H1 (cell line): ENCODE measurements around the gene ADGRV1.

ENCODE experiments used
- CTCF ChIP-seq, 3 experiments: IDR thresholded peaks; 1 replicate in 2 of 3; 2 replicates in 1 of 3; pipeline versions ENCODE4 v1.5.1 to v1.6.1; 2011; ENCODE audit warnings: low read length in 3 of 3, mild to moderate bottlenecking in 3 of 3, inconsistent platforms in 2 of 3, low read depth in 1 of 3, moderate library complexity in 1 of 3; ENCODE audit not compliant: insufficient read depth in 1 of 3; ENCODE audit errors: control extremely low read depth in 1 of 3
- EP300 ChIP-seq, 2 experiments: IDR thresholded peaks; 1 replicate in 1 of 2; 2 replicates in 1 of 2; pipeline ENCODE4 v1.6.1; 2011 to 2012; ENCODE audit warnings: low read depth in 2 of 2, low read length in 2 of 2, mild to moderate bottlenecking in 2 of 2, borderline replicate concordance in 1 of 2, inconsistent platforms in 1 of 2, moderate library complexity in 1 of 2
- MAFK ChIP-seq: IDR thresholded peaks from 2 replicates; pipeline ENCODE4 v1.6.1; 2012; ENCODE audit warnings: low read depth, mild to moderate bottlenecking, improper control_type of control experiment, low read length
- NRF1 ChIP-seq: IDR thresholded peaks from 2 replicates; pipeline ENCODE4 v1.6.1; 2011; ENCODE audit warnings: mild to moderate bottlenecking, low read depth, low read length, improper control_type of control experiment
- RBBP5 ChIP-seq: IDR thresholded peaks from 2 replicates; pipeline ENCODE4 v1.7.1; 2012; ENCODE audit warnings: low read depth, mild to moderate bottlenecking, inconsistent platforms, low read length, moderate library complexity, borderline replicate concordance
- YY1 ChIP-seq: IDR thresholded peaks from 2 replicates; pipeline ENCODE4 v1.6.1; 2011; ENCODE audit warnings: low read depth, mild to moderate bottlenecking, low read length

- TF ChIP-seq MAFK, result no peak
- TF ChIP-seq CTCF (IDR thresholded peaks at IDR 0.05; ENCODE audit: control extremely low read depth in 1 of 3, insufficient read depth in 1 of 3, low read depth in 1 of 3, low read length in 3 of 3), result no peak
- no peak for TF ChIP-seq YY1
- TF ChIP-seq NRF1, result no peak
- no peak for TF ChIP-seq EP300 (IDR thresholded peaks at IDR 0.05; ENCODE audit: borderline replicate concordance in 1 of 2, low read depth in 2 of 2, low read length in 2 of 2)
- TF ChIP-seq RBBP5, result no peak
These were observed 358.6 kb downstream of the ADGRV1 start for GRCh38 chr5:90916947-90917800.
